ENCODE results near the gene PCNX4.

- TF ChIP-seq POLR2AphosphoS5 (IDR thresholded peaks at IDR 0.05): no peak
- TF ChIP-seq CTCF (IDR thresholded peaks at IDR 0.05): no peak
Observed at GRCh38 chr14:60214415-60215126, 122.8 kb downstream of the PCNX4 start.
